Activated CD4-positive, CD25-positive, alpha-beta regulatory T cell treated with anti-CD3 and anti-CD28 coated beads, Interleukin-2, amount 50 U/mL, for 24 hours (primary cell): ENCODE measurements around the gene RNASE4.
"Not testable (repeated sequence)": the region's sequence is repeated elsewhere in the genome, so short reads cannot be mapped to it uniquely, and the experiment has no call there.

Experiments used
- ATAC-seq, 2 donors: fragments of 150-1000 bp; cut with Tn5 transposase; one replicate each; pipeline ENCODE4 v1.10.0; 2021; ENCODE audit warnings: mild to moderate bottlenecking in 1 of 2, moderate library complexity in 1 of 2

The RNASE4 gene

DNA sequence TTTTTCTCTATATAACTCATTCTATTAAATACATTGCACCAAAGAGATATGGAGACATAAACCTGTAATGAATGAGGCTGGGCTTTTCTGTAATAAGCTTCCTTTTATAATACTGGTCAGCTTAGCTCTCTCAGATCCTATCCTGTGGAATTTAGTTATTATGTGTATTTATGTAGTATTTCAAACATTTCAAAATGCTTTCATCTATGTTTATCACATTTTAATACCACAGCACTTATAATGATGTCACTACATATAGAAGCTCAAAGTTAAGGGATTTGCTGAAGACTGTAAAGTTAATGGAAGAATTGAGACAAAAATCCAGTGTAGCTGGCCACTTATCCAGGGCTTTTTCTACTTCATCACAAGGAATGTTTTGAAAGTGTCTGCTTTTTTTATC lies 15.6 kb downstream of the RNASE4 start:
- ATAC-seq = no peak

DNA sequence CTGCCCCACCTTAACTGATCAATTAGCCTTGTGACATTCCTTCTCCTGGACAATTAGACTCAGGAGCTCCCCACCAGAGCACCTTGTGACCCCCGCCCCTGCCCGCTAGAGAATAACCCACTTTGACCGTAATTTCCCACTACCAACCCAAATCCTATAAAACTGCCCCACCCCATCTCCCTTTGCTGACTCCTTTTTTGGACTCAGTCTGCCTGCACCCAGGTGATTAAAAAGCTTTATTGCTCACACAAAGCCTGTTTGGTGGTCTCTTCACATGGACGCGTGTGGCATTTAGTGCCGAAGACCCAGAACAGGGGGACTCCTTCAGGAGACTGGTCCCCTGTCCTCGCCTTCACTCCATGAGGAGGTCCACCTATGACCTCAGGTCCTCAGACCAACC lies 16.6 kb downstream of the RNASE4 start:
- ATAC-seq = not testable (repeated sequence)

DNA sequence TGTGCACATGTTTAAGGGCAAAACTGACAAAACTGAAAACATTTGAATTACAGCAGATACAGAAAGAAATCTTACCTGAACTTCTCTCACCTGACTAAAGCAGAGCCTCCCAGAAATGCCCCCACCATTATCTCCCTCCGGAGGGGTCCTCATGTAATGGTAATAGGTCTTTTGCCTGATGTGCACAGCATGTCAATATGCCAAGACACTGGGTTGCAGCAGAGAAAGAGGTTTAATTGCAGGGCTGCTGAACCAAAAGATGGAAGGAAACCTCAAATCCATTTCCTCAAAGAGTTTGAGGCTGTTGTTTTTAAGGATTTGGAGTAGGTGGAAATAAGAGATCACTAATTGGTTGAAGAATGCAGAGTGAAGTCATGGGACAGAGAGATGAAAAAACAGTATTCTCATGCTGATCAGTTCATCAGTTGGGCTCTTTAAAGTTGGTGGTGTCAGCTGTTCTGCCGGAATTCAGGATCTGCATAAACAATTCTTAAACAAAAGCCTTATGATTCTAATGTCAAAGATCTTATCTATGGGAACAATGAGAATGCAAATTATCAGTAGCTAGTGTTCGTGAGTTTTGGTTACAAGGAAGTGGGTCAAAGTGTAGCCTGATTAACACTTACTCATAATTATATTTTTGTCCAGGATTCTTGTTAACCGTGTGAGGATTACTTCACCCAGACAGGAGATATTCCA lies 22.4 kb downstream of the RNASE4 start:
- no peak for ATAC-seq

DNA sequence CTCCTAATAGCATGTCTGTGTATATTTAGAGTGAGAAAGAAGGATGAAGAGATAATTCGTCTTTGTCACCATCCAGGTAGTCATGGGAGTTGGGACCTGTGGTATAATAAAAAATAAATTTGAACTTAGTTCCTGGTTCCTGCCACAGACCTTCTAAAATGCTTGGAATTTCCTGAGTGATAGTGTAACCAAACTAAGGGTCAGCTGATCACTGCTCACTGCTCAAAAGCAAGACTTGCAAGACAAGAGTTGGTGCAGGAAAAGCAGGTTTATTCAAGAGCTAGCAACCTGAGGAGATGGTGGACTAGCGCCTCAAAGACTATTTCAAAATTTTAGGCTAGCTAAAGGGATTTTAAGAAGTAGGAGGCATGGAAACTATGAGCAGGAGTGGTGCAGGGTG lies 23.3 kb downstream of the RNASE4 start:
- ATAC-seq = no peak

DNA sequence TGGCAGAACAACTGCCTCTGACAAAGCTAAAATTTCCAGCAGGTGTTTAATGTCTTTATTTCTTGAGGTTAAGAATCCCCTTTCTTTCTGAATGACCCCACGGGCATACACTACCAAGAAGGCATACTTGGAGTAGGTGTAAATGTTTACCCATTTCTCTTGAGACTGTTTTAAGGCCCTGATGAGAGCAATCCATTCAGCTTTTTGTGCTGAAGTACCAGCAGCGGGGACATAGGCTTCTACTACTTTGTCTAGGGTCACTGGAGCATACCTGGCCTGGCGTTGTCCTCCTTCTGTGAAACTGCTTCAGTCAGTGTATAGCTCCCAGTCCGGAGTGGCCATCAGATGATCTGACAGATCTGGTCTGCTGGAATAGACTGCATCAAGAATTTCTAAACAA lies 26.9 kb downstream of the RNASE4 start:
- ATAC-seq = no peak

GRCh38 chr14:20711685-20712084 lies 27.3 kb downstream of the RNASE4 start:
- ATAC-seq = no peak

- no peak for ATAC-seq
Observed at GRCh38 chr14:20712904-20713303, 28.5 kb downstream of the RNASE4 start.

- no peak for ATAC-seq
Observed at GRCh38 chr14:20714593-20715250, 30.4 kb downstream of the RNASE4 start.

- no peak for ATAC-seq
Observed at GRCh38 chr14:20719777-20720176, 35.4 kb downstream of the RNASE4 start.

DNA sequence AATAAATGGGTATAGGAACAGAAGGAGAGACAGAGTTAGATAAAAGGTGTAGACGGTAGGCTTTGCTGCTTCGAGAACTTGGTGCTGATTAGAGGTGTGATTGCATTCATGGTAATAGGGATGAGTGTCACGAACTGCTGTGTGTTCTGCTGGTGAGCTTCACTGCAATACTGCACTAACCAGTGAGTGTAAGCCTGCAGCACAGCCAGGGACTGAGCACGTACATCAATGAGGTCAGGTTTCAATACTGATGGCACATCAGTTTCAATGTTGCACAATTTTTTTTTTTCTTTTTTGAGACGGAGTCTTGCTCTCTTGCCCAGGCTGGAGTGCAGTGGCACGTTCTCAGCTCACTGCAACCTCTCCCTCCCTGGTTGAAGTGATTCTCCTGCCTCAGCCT lies 36.4 kb downstream of the RNASE4 start:
- no peak for ATAC-seq

DNA sequence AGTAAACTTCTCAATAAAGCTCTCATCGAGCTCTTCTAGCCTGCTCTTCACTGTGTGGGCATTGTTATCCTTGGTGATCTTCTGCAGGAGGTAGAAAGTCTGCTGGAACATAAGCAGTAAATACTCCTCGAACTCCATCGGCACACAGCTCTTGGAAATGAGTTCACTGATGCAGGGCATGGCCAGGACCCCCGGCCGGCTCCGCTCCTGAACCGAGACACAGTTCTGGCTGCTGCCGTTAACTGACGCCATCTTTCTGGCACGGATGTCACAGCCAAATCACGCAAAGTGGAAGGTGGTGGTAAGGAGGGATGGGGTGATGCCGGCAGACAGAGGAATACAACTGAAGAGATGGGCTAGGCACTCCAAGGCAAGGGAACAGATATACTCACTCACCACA lies 37.7 kb downstream of the RNASE4 start:
- ATAC-seq = no peak

DNA sequence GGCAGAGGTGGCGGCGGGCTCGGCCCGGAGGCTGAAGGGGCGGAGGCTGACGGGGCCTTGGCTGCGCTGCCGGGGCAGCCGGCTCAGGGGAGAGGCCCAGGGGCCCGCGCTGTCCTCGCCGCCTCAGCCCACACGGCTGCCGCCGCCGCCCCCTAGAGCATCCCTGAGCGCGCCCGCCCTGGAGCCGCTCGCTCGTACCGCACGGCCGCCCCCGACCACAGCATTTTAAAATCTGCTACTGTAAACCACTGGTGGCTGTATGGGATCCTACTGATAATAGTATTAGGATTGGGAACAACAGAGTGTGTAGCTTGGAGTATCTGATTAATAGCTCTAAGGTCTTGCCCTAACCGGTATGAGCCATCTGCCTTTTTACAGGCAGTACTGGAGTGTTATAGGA lies 39.1 kb downstream of the RNASE4 start:
- no peak for ATAC-seq

DNA sequence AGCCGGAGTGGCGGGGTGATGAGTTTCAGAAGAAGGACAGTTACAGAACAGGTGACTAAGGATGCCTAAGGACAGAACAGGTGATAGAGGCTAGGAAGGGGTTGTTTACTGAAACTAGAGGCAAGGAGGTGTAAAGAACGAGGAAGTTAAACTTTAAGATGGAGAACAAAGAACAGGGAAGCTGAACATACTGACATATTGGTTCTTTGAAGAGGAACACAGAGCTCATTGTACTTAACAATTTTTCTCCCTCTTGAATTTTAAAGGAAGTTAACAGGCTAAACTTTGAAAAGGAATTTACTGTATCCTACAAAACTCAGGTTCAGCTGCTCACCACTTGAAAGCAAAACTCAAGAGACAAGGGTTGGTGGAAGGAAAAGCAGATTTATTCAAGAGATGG lies 41.8 kb downstream of the RNASE4 start:
- ATAC-seq = not testable (repeated sequence)

DNA sequence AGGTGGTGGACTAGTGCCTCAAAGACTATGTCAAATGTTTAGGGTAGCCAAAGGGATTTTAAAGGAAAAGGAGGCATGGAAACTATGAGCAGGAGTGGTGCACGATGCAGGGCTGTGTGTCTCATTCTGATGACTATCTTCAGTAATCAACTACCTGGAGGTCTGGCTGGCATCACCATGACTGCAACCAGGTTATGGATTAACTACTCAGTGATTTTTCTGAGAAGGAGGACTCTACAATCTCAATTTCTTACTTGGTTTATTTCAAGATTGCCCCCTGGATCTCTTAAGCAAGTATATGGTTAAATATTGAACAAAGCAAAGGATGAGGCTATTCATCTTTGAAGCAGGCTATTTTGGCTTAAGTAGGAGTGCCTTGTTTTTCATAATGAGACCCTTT lies 42.2 kb downstream of the RNASE4 start:
- no peak for ATAC-seq

DNA sequence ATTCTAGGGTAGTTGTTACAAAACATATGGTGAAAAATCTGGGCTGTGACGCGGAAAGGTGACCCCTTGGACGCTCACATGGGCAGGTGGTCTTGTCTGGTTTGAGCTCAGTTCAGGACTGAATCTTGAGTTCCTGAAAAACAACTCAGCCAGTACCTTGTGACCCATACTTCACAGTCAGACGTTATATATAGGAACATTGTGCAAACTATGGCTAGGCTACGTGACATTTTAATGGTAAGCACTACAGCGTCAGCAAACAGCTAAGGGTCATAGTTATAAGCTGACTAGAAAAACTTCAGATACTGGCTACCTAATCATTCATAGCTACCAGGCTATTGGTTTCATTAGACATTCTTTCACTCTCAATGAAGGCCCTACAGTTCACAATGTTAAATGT lies 46.5 kb downstream of the RNASE4 start:
- no peak for ATAC-seq

DNA sequence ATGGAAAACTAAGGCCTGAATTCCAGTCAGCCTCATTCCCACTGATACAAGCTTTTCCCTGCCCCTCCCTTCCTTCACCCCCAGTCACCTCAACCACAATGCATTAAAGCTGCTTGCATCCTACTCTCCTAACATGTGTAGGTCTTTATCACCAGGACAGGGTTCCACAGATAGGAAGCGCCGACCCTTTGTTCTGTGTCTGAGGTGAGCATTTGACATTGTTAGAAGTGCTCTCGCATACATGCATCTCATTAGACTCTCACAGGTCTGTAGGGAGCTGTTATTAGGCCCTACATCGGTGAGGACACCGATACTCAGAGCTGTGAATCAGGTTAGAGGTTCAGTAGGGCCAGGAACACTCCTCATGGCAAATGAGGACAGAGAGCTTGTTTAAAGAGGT lies 48.1 kb downstream of the RNASE4 start:
- ATAC-seq = no peak

DNA sequence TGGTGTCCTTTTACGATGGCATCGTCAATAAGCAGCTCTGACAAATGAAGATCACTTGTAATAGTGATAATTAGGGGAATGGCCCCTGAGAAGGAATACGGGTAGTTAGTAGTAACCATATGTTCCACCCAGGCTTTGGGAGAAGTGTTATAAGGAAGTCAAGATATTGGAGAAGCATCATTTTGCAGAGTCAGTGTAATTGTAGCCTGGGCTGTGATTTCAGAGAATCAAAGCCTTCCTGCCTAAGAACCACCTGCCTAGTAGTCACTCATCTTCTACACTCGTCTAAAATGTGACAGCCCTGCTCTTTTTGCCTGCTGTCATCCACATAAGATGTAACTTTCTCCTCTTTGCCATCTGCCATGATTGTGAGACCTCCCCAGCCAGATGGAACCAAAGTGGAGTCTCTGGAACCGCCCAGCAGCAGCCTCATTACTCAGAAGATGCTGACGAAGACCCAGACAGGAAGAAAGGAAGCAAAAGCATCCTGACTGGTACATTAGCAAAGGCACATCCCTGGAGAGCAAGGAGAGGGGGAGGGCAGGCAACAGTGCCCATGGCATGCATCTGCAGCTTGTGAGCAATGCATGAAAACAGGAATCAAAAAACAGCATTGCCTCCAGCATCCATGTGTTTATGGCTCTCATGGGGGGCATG lies 48.7 kb downstream of the RNASE4 start:
- no peak for ATAC-seq

GRCh38 chr14:20733684-20734429 lies 49.5 kb downstream of the RNASE4 start:
- no peak for ATAC-seq

- no peak for ATAC-seq
Observed at GRCh38 chr14:20734430-20734806, 50.1 kb downstream of the RNASE4 start.

GRCh38 chr14:20738292-20738691 lies 53.9 kb downstream of the RNASE4 start:
- not testable (repeated sequence) for ATAC-seq

GRCh38 chr14:20742132-20742531 lies 57.8 kb downstream of the RNASE4 start:
- ATAC-seq = no peak

- ATAC-seq = no peak
Observed at GRCh38 chr14:20743556-20743955, 59.2 kb downstream of the RNASE4 start.

DNA sequence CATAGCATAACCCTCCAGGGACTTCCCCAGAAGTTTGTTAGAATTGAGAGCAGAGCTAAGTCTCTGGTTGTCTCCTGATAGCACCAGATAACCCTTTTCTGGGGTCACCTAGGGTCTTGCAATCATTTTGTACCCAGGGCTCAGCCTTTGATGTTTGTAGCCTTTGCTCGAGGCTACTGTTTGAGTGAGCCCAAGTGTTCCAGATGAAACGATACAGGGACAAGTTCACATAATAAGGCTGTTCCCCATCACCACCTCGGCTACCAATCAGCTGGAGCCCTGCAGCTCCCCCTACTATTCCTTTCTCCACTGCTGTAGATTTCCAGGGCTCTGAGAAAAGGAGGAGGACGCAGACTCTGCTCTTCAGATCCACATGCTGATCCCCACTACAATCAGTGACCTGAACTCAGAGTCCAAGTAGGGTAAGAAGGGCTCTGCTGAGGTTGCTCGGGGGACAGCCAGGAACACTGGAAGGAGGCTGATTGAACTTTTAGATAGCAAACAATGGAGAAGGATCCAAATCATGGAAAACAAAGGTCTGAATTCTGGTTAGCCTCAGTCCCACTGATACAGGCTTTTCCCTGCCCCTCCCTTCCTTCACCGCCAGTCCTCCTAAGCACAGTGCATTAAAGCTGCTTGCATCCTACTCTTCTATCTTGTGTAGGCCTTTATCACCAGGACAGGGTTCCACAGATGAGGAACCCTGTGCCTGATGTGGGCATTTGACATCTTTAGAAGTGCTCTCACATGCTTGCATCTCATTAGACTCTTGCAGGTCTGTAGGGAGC lies 61.4 kb downstream of the RNASE4 start, which contains the start of gene EDDM3A:
Gene EDDM3A, plus strand, starts transcription at position 317 of the 788 bp plus-strand sequence. CDS start 1,694 bp downstream, outside the sequence.
- ATAC-seq = no peak
